ENCODE results near the gene MAP4. TPM values are rescaled to one million over a fixed set of nuclear protein-coding genes. Genes with fewer than 3 reads are reported as not detected.
A peak's percentile ranks its signal among the peaks of the same experiment; 100 is the strongest.

The MAP4 gene
- total RNA-seq, 1 donor from 2014 or later, result 152 TPM

DNA sequence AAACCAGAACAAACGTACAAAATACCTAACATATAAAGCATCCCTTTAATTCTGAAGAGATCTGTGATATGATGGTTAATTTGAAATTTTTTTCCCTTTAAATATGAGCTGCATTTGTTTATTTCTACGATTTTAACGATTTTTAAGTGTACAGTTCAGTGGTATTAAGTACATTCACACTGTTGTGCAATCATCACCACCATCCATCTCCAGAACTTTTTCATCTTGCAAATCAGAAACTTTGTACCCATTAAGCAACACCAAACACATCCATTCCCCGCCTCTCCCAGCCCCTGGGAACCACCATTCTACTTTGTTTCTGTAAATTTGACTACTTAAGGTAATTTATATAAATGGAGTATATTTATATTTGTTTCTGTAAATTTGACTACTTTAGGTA lies 51.5 kb downstream of the MAP4 start:
- ATAC-seq (ENCODE audit: low read depth) (no peak), DNase-seq (no peak)
- Mint-ChIP-seq H3K9me3 (no peaks in the 10 kb centered on the region), H3K4me1 (peaks cover 33% of the 10 kb centered on the region), H3K27ac (no peak overlapping the region), H3K36me3 (ENCODE audit: low read depth) (peaks cover 4% of the 10 kb centered on the region), H3K4me3 (no peak overlapping the region), H3K27me3 (no peaks in the 10 kb centered on the region)
- TF ChIP-seq CTCF (IDR thresholded peaks at IDR 0.05), result no peak
- intact Hi-C loops (cut with micrococcal nuclease), result no loop called here
- ChIA-PET CTCF (interaction anchor here (1.7 kb wide), 1 partner anchor 25 kb away, joined by 4 read pairs; no protein-coding TSS in a partner anchor), POLR2A (no interaction called here)

GRCh38 chr3:47961815-47962606 lies 54.2 kb downstream of the MAP4 start:
- CTCF ChIA-PET, result no interaction called here
- Mint-ChIP-seq H3K9me3 (no peaks in the 10 kb centered on the region), H3K4me3 (no peak overlapping the region), H3K36me3 (ENCODE audit: low read depth) (peaks cover 2% of the 10 kb centered on the region), H3K27me3 (no peaks in the 10 kb centered on the region), H3K4me1 (peaks cover 30% of the 10 kb centered on the region), H3K27ac (peak overlapping the region; percentile 37)
- TF ChIP-seq CTCF (IDR thresholded peaks at IDR 0.05), result no peak
- DNase-seq (no peak), ATAC-seq (ENCODE audit: low read depth) (no peak)
- POLR2A ChIA-PET, result no interaction called here
- intact Hi-C loops (cut with micrococcal nuclease), result no loop called here

DNA sequence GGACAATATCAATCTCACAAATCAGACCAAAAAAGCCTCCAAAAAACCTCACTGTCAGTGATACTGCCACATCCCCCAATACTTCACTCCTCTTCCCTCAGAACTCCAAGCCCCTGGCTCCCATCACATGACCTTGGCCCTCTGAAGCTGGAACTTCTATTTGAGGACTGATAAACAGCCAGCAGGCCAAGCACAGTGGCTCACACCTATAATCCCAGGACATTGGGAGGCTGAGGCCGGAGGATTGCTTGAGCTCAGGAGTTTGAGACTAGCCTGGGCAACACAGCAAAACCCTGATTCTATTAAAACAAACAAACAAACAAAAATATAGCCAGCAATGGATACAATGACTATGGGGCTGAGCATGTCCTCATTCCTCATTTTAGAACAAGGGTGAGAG lies 55.2 kb downstream of the MAP4 start:
- Mint-ChIP-seq H3K27ac (no peak overlapping the region), H3K4me3 (no peak overlapping the region), H3K4me1 (peaks cover 27% of the 10 kb centered on the region), H3K36me3 (ENCODE audit: low read depth) (peaks cover 2% of the 10 kb centered on the region), H3K9me3 (no peaks in the 10 kb centered on the region), H3K27me3 (no peaks in the 10 kb centered on the region)
- ChIA-PET CTCF (no interaction called here), POLR2A (no interaction called here)
- ATAC-seq (ENCODE audit: low read depth) (no peak), DNase-seq (no peak)
- intact Hi-C loops (cut with micrococcal nuclease), result no loop called here
- no peak for TF ChIP-seq CTCF (IDR thresholded peaks at IDR 0.05)

DNA sequence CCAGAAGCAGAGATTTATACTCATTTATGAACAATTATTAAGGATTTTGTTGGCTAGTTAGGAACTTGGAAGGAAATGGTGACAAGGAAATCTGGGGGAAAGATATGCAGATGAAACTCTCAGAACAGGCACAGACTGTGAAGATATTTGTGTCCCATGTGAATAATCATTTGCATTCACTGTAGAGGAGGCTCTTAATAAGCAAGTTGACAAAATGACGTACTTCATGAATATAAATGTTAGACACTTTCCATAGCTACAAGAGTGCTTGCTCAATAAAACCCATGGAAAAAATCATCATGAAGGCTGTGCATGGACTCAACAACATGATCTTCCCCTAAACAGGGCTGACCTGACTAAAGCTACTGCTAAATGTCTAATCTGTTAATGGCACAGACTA lies 59.7 kb downstream of the MAP4 start:
- POLR2A ChIA-PET, result no interaction called here
- no peak for ATAC-seq (ENCODE audit: low read depth)
- no peaks in the 10 kb centered on the region for H3K36me3 Mint-ChIP-seq (ENCODE audit: low read depth)

GRCh38 chr3:47954567-47954966 lies 61.6 kb downstream of the MAP4 start:
- intact Hi-C loops (cut with micrococcal nuclease), result no loop called here

More for the DNA sequence above, 59.7 kb downstream of the MAP4 start:
- TF ChIP-seq CTCF (IDR thresholded peaks at IDR 0.05), result no peak
- Mint-ChIP-seq H3K9me3 (no peaks in the 10 kb centered on the region), H3K27me3 (no peaks in the 10 kb centered on the region), H3K4me1 (peaks cover 6% of the 10 kb centered on the region), H3K27ac (no peak overlapping the region), H3K4me3 (no peak overlapping the region)
- DNase-seq, result no peak
- CTCF ChIA-PET, result no interaction called here
- intact Hi-C loops (cut with micrococcal nuclease), result no loop called here

More at GRCh38 chr3:47954567-47954966, 61.6 kb downstream of the MAP4 start:
- DNase-seq (no peak), ATAC-seq (ENCODE audit: low read depth) (no peak)
- peaks cover 2% of the 10 kb centered on the region for H3K4me1 Mint-ChIP-seq
- ChIA-PET POLR2A (no interaction called here), CTCF (no interaction called here)
- H3K36me3 Mint-ChIP-seq (ENCODE audit: low read depth), result no peaks in the 10 kb centered on the region
- H3K9me3 Mint-ChIP-seq, result no peaks in the 10 kb centered on the region
- no peak overlapping the region for H3K27ac Mint-ChIP-seq
- H3K4me3 Mint-ChIP-seq, result no peak overlapping the region
- no peaks in the 10 kb centered on the region for H3K27me3 Mint-ChIP-seq
- TF ChIP-seq CTCF (IDR thresholded peaks at IDR 0.05), result no peak

Measured in activated B cell treated with CpG ODN at 0.5 μM for 24 hours (primary cell).